Parathyroid adenoma (tissue), 2 donors: ENCODE measurements around the gene PPIL6.

Experiments
- H2AFZ ChIP-seq: fragments of 300-600 bp; sonication (generic); one replicate; pipeline ENCODE4 v1.7.0; 2017; ENCODE audit warnings: antibody characterized with exemption, mild to moderate bottlenecking
- H3K27ac ChIP-seq: fragments of 300-600 bp; sonication (generic); one replicate; pipeline ENCODE4 v1.7.0; 2017
- H3K27me3 ChIP-seq: fragments of 300-600 bp; sonication (generic); one replicate; pipeline ENCODE4 v1.7.0; 2017; ENCODE audit warnings: low read length; ENCODE audit not compliant: control insufficient read depth, insufficient read depth
- H3K36me3 ChIP-seq: fragments of 300-600 bp; sonication (generic); one replicate; pipeline ENCODE4 v1.7.0; 2017; ENCODE audit warnings: low read length; ENCODE audit not compliant: control insufficient read depth, insufficient read depth
- H3K4me1 ChIP-seq: fragments of 300-600 bp; sonication (generic); one replicate; pipeline ENCODE4 v1.7.0; 2017; ENCODE audit warnings: control low read depth
- H3K4me2 ChIP-seq: fragments of 300-600 bp; sonication (generic); one replicate; pipeline ENCODE4 v1.7.0; 2017; ENCODE audit warnings: low read length
- H3K4me3 ChIP-seq: fragments of 300-600 bp; sonication (generic); one replicate; pipeline ENCODE4 v1.7.0; 2017; ENCODE audit warnings: low read depth, low read length
- H3K79me2 ChIP-seq: fragments of 300-600 bp; sonication (generic); one replicate; pipeline ENCODE4 v1.7.0; 2017; ENCODE audit warnings: control low read depth
- H3K9ac ChIP-seq: fragments of 300-600 bp; sonication (generic); one replicate; pipeline ENCODE4 v1.7.0; 2017; ENCODE audit warnings: mild to moderate bottlenecking
- H3K9me3 ChIP-seq: fragments of 300-600 bp; sonication (generic); one replicate; pipeline ENCODE4 v1.7.0; 2017; ENCODE audit warnings: low read length; ENCODE audit not compliant: control insufficient read depth
- CTCF ChIP-seq: fragments of 300-600 bp; sonication (generic); IDR thresholded peaks from one replicate; pipeline ENCODE4 v1.7.0; 2017; ENCODE audit warnings: antibody characterized with exemption, mild to moderate bottlenecking
- donor health status: primary hyperparathyroidism.

PPIL6 gene

GRCh38 chr6:109457562-109457996 lies 17.2 kb upstream of the PPIL6 start:
- Histone ChIP-seq H3K4me1 (peaks cover 30% of the 10 kb centered on the region), H3K27ac (no peak overlapping the region)

DNA sequence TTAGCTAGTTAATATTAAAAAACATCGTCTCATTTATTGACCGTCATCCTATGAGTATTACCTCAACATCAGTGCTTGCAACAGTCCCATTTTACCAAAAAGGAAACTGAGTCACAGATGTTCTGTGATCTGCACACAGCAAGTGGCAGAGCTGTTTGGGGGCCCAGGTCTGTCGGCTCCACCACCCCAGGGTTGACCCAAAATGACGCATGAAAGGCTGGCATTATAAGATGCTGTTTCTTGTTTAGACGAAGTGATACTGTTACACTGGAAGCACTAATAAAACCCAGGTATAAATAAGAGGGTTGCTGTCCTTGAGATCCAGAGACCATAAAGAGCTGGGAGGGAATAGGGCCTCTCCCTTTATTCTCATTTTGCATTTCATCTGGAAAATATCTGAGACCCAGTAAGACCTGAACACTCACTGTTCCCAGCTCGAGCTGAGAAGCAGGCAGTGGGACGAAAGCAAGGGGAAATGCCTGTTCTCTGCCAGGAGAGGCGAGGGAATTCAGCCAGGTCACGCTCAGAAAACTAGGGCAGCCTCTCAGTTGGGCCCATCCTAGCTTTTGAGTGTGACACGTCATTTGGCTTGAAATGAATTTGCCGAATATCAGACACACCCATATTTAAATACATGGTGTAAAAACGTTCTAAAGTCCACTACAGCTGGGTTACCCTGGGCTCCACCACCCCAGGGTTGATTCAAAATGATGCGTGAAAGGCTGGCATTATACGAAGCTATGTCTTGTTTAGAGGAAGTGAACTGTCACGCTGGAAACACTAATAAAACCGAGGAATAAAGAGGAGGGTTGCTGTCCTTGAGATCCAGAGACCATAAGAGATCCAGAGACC lies 16.5 kb upstream of the PPIL6 start:
- no peaks in the 10 kb centered on the region for H3K36me3 ChIP-seq
- peak overlapping the region; percentile 53 for H2AFZ ChIP-seq
- no peak overlapping the region for H3K9ac ChIP-seq
- no peaks in the 10 kb centered on the region for H3K9me3 ChIP-seq
- H3K79me2 ChIP-seq, result no peaks in the 10 kb centered on the region
- H3K27me3 ChIP-seq, result no peaks in the 10 kb centered on the region
- peak overlapping the region; percentile 42 for H3K27ac ChIP-seq
- H3K4me2 ChIP-seq, result peak overlapping the region; percentile 91
- TF ChIP-seq CTCF, result no peak
- peaks cover 26% of the 10 kb centered on the region for H3K4me1 ChIP-seq
- H3K4me3 ChIP-seq, result no peak overlapping the region

More at GRCh38 chr6:109457562-109457996, 17.2 kb upstream of the PPIL6 start:
- Histone ChIP-seq H3K79me2 (no peaks in the 10 kb centered on the region), H3K4me2 (peak overlapping the region; percentile 7), H3K9me3 (no peaks in the 10 kb centered on the region), H3K27me3 (no peaks in the 10 kb centered on the region), H2AFZ (no peak overlapping the region), H3K4me3 (no peak overlapping the region), H3K36me3 (no peaks in the 10 kb centered on the region), H3K9ac (no peak overlapping the region)
- TF ChIP-seq CTCF, result no peak

DNA sequence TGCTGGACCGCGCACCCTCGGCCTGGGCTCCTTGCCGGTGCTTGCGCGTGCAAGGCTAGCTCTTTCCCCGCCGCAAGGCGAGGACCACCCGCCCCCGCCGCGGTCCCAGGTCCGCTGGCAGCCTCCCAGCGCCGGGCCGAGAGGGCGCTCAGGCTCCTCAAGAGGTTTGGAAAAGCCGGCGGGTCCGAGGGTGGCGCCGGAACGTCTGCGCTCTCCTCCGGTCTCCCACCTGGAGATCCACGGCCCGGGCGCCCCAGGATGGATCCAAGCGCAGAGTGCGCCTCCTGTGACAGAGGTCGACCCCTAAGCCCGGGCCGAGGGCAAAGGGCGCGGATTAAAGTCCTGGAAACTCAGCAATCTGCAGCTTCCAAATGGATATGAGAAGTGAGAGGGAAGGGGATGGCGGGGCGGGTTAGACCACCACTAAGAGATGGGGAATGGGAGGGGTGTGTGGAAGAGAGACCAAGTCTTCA lies 15.7 kb upstream of the PPIL6 start:
- Histone ChIP-seq H3K36me3 (no peaks in the 10 kb centered on the region), H3K9ac (no peak overlapping the region), H3K4me1 (peaks cover 26% of the 10 kb centered on the region), H3K27me3 (no peaks in the 10 kb centered on the region), H3K4me2 (peak overlapping the region; percentile 91), H3K27ac (no peak overlapping the region), H3K9me3 (no peaks in the 10 kb centered on the region), H3K79me2 (no peaks in the 10 kb centered on the region), H3K4me3 (peak overlapping the region; percentile 65), H2AFZ (peak overlapping the region; percentile 98)
- no peak for TF ChIP-seq CTCF

GRCh38 chr6:109455437-109456110 lies 15.1 kb upstream of the PPIL6 start, which contains the start of gene MICAL1:
MICAL1 (minus strand) TSS chr6:109455772; CDS start chr6:109454196, 1,576 bp downstream.
- Histone ChIP-seq H3K36me3 (no peaks in the 10 kb centered on the region), H3K79me2 (no peaks in the 10 kb centered on the region), H3K27me3 (no peaks in the 10 kb centered on the region), H3K27ac (peak within 1 kb of the TSS; percentile 4), H3K9me3 (no peaks in the 10 kb centered on the region), H3K9ac (no peak within 1 kb of the TSS), H3K4me3 (peak within 1 kb of the TSS; percentile 75), H3K4me2 (peak within 1 kb of the TSS; percentile 91), H3K4me1 (peaks cover 26% of the 10 kb centered on the region), H2AFZ (peak within 1 kb of the TSS; percentile 98)
- peak; percentile 38 for TF ChIP-seq CTCF
